MM.1S (cell line): ENCODE measurements around the gene EI24.

Experiments
- DNase-seq: peaks from one replicate; pipeline ENCODE4 v3.0.0-alpha.2; 2015
- H2AFZ ChIP-seq: fragments of 300-600 bp; sonication (generic); 2 replicates; pipeline ENCODE4 v1.6.0; 2016; ENCODE audit warnings: antibody characterized with exemption, low read length
- H3F3A ChIP-seq: fragments of 300-600 bp; sonication (generic); 2 replicates; pipeline ENCODE4 v1.6.1; 2016; ENCODE audit warnings: mild to moderate bottlenecking, antibody characterized with exemption, low read length, moderate library complexity, mixed read lengths; ENCODE audit not compliant: insufficient read depth
- H3K27ac ChIP-seq: fragments of 300-600 bp; sonication (generic); 2 replicates; pipeline ENCODE4 v1.5.1; 2016; ENCODE audit warnings: mild to moderate bottlenecking, low read length
- H3K27me3 ChIP-seq: fragments of 300-600 bp; sonication (generic); replicated peaks from 2 replicates; pipeline ENCODE4 v1.6.0; 2016; ENCODE audit warnings: low read length; ENCODE audit not compliant: insufficient read depth
- H3K36me3 ChIP-seq: fragments of 300-600 bp; sonication (generic); replicated peaks from 2 replicates; pipeline ENCODE4 v1.6.1; 2016; ENCODE audit warnings: mild to moderate bottlenecking, low read length, mixed read lengths; ENCODE audit not compliant: insufficient read depth
- H3K4me1 ChIP-seq: fragments of 300-600 bp; sonication (generic); 2 replicates; pipeline ENCODE4 v1.6.1; 2016; ENCODE audit warnings: low read length, mixed read lengths
- H3K4me2 ChIP-seq: fragments of 300-600 bp; sonication (generic); 2 replicates; pipeline ENCODE4 v1.6.0; 2016; ENCODE audit warnings: low read depth, low read length
- H3K4me3 ChIP-seq: fragments of 300-600 bp; sonication (generic); 2 replicates; pipeline ENCODE4 v1.5.1; 2016; ENCODE audit warnings: low read length, mixed read lengths
- H3K79me2 ChIP-seq: fragments of 300-600 bp; sonication (generic); 2 replicates; pipeline ENCODE4 v1.6.1; 2016; ENCODE audit warnings: mixed run types, low read length, mixed read lengths
- H3K9ac ChIP-seq: fragments of 300-600 bp; sonication (generic); 2 replicates; pipeline ENCODE4 v1.6.1; 2016; ENCODE audit warnings: low read length, mixed read lengths
- H3K9me2 ChIP-seq: fragments of 300-600 bp; sonication (generic); replicated peaks from 2 replicates; pipeline ENCODE4 v1.6.1; 2016; ENCODE audit warnings: mild to moderate bottlenecking, low read length, mixed read lengths; ENCODE audit not compliant: insufficient read depth
- H3K9me3 ChIP-seq: fragments of 300-600 bp; sonication (generic); replicated peaks from 2 replicates; pipeline ENCODE4 v1.6.1; 2016; ENCODE audit warnings: mild to moderate bottlenecking, low read length, mixed read lengths; ENCODE audit not compliant: insufficient read depth
- H4K20me1 ChIP-seq: fragments of 300-600 bp; sonication (generic); 2 replicates; pipeline ENCODE4 v1.6.1; 2016; ENCODE audit warnings: mild to moderate bottlenecking, low read length, moderate library complexity, mixed read lengths; ENCODE audit not compliant: insufficient read depth
- CTCF ChIP-seq: fragments of 300-600 bp; sonication (generic); IDR thresholded peaks from 2 replicates; pipeline ENCODE4 v1.5.1; 2016; ENCODE audit warnings: antibody characterized with exemption, low read length, mixed read lengths
- EZH2 ChIP-seq: fragments of 300-600 bp; sonication (generic); optimal IDR thresholded peaks from 2 replicates; pipeline ENCODE3; 2017; ENCODE audit warnings: low read depth, mild to moderate bottlenecking, antibody characterized with exemption, low read length, mixed read lengths
- EZH2phosphoT487 ChIP-seq: fragments of 300-600 bp; sonication (generic); IDR thresholded peaks from 2 replicates; pipeline ENCODE4 v1.6.1; 2018; ENCODE audit warnings: antibody characterized with exemption, low read length

The EI24 gene

GRCh38 chr11:125585487-125585886 lies 16.2 kb downstream of the EI24 start:
- Histone ChIP-seq H3K4me1 (no peaks in the 10 kb centered on the region), H3F3A (0 out of 2 replicates have a peak, but pooled peaks cover 4% of the 10 kb centered on the region), H3K36me3 (peaks cover 4% of the 10 kb centered on the region), H3K27ac (no peak overlapping the region), H3K79me2 (no peaks in the 10 kb centered on the region), H2AFZ (no peak overlapping the region), H4K20me1 (no peaks in the 10 kb centered on the region), H3K9ac (no peak overlapping the region), H3K9me2 (no peaks in the 10 kb centered on the region), H3K4me3 (no peak overlapping the region), H3K4me2 (no peak overlapping the region), H3K9me3 (no peaks in the 10 kb centered on the region), H3K27me3 (no peaks in the 10 kb centered on the region)
- TF ChIP-seq CTCF (no peak), EZH2 (no peak), EZH2phosphoT487 (no peak)
- no peak for DNase-seq

- Histone ChIP-seq H2AFZ (no peak overlapping the region), H3K4me2 (no peak overlapping the region), H3K4me1 (no peaks in the 10 kb centered on the region), H3K27ac (no peak overlapping the region), H3K36me3 (peaks cover 3% of the 10 kb centered on the region), H3K9me2 (no peaks in the 10 kb centered on the region), H3K9me3 (no peaks in the 10 kb centered on the region), H3K4me3 (no peak overlapping the region), H3F3A (0 out of 2 replicates have a peak, but pooled peaks cover 5% of the 10 kb centered on the region), H3K79me2 (peaks cover 4% of the 10 kb centered on the region; the same call in 1 of the 2 replicates), H3K9ac (no peak overlapping the region), H4K20me1 (no peaks in the 10 kb centered on the region), H3K27me3 (no peaks in the 10 kb centered on the region)
- TF ChIP-seq EZH2, result no peak
- TF ChIP-seq EZH2phosphoT487, result no peak
- no peak for TF ChIP-seq CTCF
- no peak for DNase-seq
Measured at GRCh38 chr11:125586623-125587022, 17.3 kb downstream of the EI24 start.

- no peaks in the 10 kb centered on the region for H4K20me1 ChIP-seq
- 0 out of 2 replicates have a peak, but pooled peaks cover 7% of the 10 kb centered on the region for H3F3A ChIP-seq
- no peaks in the 10 kb centered on the region for H3K9me2 ChIP-seq
- H3K4me3 ChIP-seq, result no peak overlapping the region
- H3K4me1 ChIP-seq, result no peaks in the 10 kb centered on the region
- H3K27ac ChIP-seq, result no peak overlapping the region
- DNase-seq, result no peak
- no peaks in the 10 kb centered on the region for H3K27me3 ChIP-seq
- H3K79me2 ChIP-seq, result peaks cover 8% of the 10 kb centered on the region; the same call in 1 of the 2 replicates
- no peak overlapping the region for H2AFZ ChIP-seq
- H3K9ac ChIP-seq, result no peak overlapping the region
- no peaks in the 10 kb centered on the region for H3K9me3 ChIP-seq
- peaks cover under 1% of the 10 kb centered on the region for H3K36me3 ChIP-seq
- TF ChIP-seq CTCF (no peak), EZH2phosphoT487 (no peak), EZH2 (no peak)
- H3K4me2 ChIP-seq, result no peak overlapping the region
Measured at GRCh38 chr11:125587480-125587879, 18.2 kb downstream of the EI24 start.
